Colonic mucosa (tissue), 4 donors: ENCODE data around the gene ARID1B. TPM values are rescaled to one million over a fixed set of nuclear protein-coding genes. Genes with fewer than 3 reads are reported as not detected.
"Not testable (repeated sequence)": the region's sequence is repeated elsewhere in the genome, so short reads cannot be mapped to it uniquely, and the experiment has no call there.

Experiments
- DNase-seq: peaks from one replicate; pipeline ENCODE4 v3.0.0-alpha.2; 2020
- H3K27ac ChIP-seq: fragments of 200-600 bp; one replicate; pipeline ENCODE4 v1.8.0; 2021
- H3K27me3 ChIP-seq: fragments of 200-600 bp; one replicate; pipeline ENCODE4 v1.8.0; 2021
- H3K36me3 ChIP-seq: fragments of 200-600 bp; one replicate; pipeline ENCODE4 v1.8.0; 2021
- H3K4me1 ChIP-seq: fragments of 200-600 bp; one replicate; pipeline ENCODE4 v1.8.0; 2021; ENCODE audit warnings: mild to moderate bottlenecking
- H3K4me3 ChIP-seq: fragments of 200-600 bp; one replicate; pipeline ENCODE4 v1.8.0; 2021
- H3K9ac ChIP-seq, 2 donors: one replicate each; pipeline ENCODE4 v1.7.0; 2013; ENCODE audit warnings: control low read depth in 2 of 2, low read depth in 2 of 2, low read length in 2 of 2
- H3K9me3 ChIP-seq: fragments of 200-600 bp; one replicate; pipeline ENCODE4 v1.8.0; 2021
- CTCF ChIP-seq: fragments of 200-600 bp; IDR thresholded peaks from one replicate; pipeline ENCODE4 v1.8.0; 2022; ENCODE audit warnings: antibody characterized with exemption, mild to moderate bottlenecking
- intact Hi-C: fragments of 100-400 bp; cut with DNase I; formaldehyde crosslinking; loops from one replicate; pipeline ENCODE4 v1.14.1; 2022
- total RNA-seq, 2 donors: library from RNA; stranded (reverse); fragmentation: NEBNext Ultra II Directional in 1 of 2; extraction: Animal tissue kit (Norgen Biotek cat#: 25700) in 1 of 2; gene quantifications; one replicate each; pipeline ENCODE4 v1.2.1, GENCODE V29; 2021
- donor health status: healthy.
- donor health status: DM: no; HTN: no; CAD: no.
- donor health status: DM: no; HTN: no; CAD: no.

ARID1B gene
- total RNA-seq, 2 donors from 2014 or later, result 61.3 to 71.5 TPM

- Histone ChIP-seq H3K9ac (no peak overlapping the region), H3K27me3 (no peaks in the 10 kb centered on the region), H3K27ac (no peak overlapping the region), H3K4me1 (no peaks in the 10 kb centered on the region), H3K4me3 (no peak overlapping the region), H3K9me3 (no peaks in the 10 kb centered on the region), H3K36me3 (peaks cover 4% of the 10 kb centered on the region)
- intact Hi-C loops, result no loop called here
- TF ChIP-seq CTCF, result no peak
- no peak for DNase-seq
Measured at GRCh38 chr6:157145656-157146285, 368.6 kb downstream of the ARID1B start.

- H3K36me3 ChIP-seq, H3K4me1 ChIP-seq: not testable (repeated sequence)
Measured at GRCh38 chr6:157147054-157148026, 370.2 kb downstream of the ARID1B start.

GRCh38 chr6:157148391-157149323 lies 371.5 kb downstream of the ARID1B start:
- DNase-seq, result no peak

More at GRCh38 chr6:157147054-157148026, 370.2 kb downstream of the ARID1B start:
- H3K4me3 ChIP-seq, H3K9ac ChIP-seq, H3K9me3 ChIP-seq, H3K27me3 ChIP-seq, intact Hi-C loops, DNase-seq, H3K27ac ChIP-seq: not testable (repeated sequence)

GRCh38 chr6:157150076-157150475 lies 372.9 kb downstream of the ARID1B start:
- H3K9me3 ChIP-seq, result no peaks in the 10 kb centered on the region
- no peak overlapping the region for H3K4me3 ChIP-seq
- peaks cover 4% of the 10 kb centered on the region for H3K36me3 ChIP-seq
- no peaks in the 10 kb centered on the region for H3K27me3 ChIP-seq
- DNase-seq, result no peak
- H3K9ac ChIP-seq, result no peak overlapping the region
- H3K27ac ChIP-seq, result no peak overlapping the region
- TF ChIP-seq CTCF, result no peak
- no peaks in the 10 kb centered on the region for H3K4me1 ChIP-seq
- intact Hi-C loops, result no loop called here

More at GRCh38 chr6:157148391-157149323, 371.5 kb downstream of the ARID1B start:
- H3K9ac ChIP-seq, result no peak overlapping the region
- no peaks in the 10 kb centered on the region for H3K9me3 ChIP-seq
- no peak overlapping the region for H3K27ac ChIP-seq
- intact Hi-C loops, result no loop called here
- H3K36me3 ChIP-seq, result peaks cover 4% of the 10 kb centered on the region
- H3K4me1 ChIP-seq, result no peaks in the 10 kb centered on the region
- TF ChIP-seq CTCF, result no peak
- no peak overlapping the region for H3K4me3 ChIP-seq
- no peaks in the 10 kb centered on the region for H3K27me3 ChIP-seq

- no peak overlapping the region for H3K4me3 ChIP-seq
- no peaks in the 10 kb centered on the region for H3K4me1 ChIP-seq
- peaks cover 4% of the 10 kb centered on the region for H3K36me3 ChIP-seq
- no peak overlapping the region for H3K27ac ChIP-seq
- no peaks in the 10 kb centered on the region for H3K9me3 ChIP-seq
- no peak for DNase-seq
- intact Hi-C loops, result no loop called here
- H3K9ac ChIP-seq, result no peak overlapping the region
- TF ChIP-seq CTCF, result no peak
- H3K27me3 ChIP-seq, result no peaks in the 10 kb centered on the region
Measured at GRCh38 chr6:157151029-157151428, 373.9 kb downstream of the ARID1B start.
